Progenitor cell of endocrine pancreas (in vitro differentiated cells): ENCODE data around the gene COX7A2. TPM values are rescaled to one million over a fixed set of nuclear protein-coding genes. Genes with fewer than 3 reads are reported as not detected.

Source experiments
- DNase-seq: peaks from one replicate; pipeline ENCODE4 v3.0.0; 2021; ENCODE audit warnings: low spot score; ENCODE audit not compliant: unreplicated experiment
- H3K27ac Mint-ChIP-seq: 2 replicates; pipeline ENCODE4 v1.8.0; 2021; ENCODE audit warnings: mild to moderate bottlenecking, moderate library complexity, mixed read lengths
- H3K27me3 Mint-ChIP-seq: 2 replicates; pipeline ENCODE4 v1.8.0; 2021; ENCODE audit warnings: mixed read lengths
- H3K36me3 Mint-ChIP-seq: 2 replicates; pipeline ENCODE4 v1.8.0; 2022; ENCODE audit warnings: mixed read lengths; ENCODE audit not compliant: insufficient read depth
- H3K4me1 Mint-ChIP-seq: 2 replicates; pipeline ENCODE4 v1.8.0; 2021; ENCODE audit warnings: low read depth, mixed read lengths
- H3K4me3 Mint-ChIP-seq: 2 replicates; pipeline ENCODE4 v1.8.0; 2021; ENCODE audit warnings: low read depth, mild to moderate bottlenecking, moderate library complexity, mixed read lengths
- H3K9me3 Mint-ChIP-seq: 2 replicates; pipeline ENCODE4 v1.8.0; 2021; ENCODE audit warnings: low read depth, mixed read lengths
- CTCF ChIP-seq: fragments of 200-600 bp; sonication (generic); IDR thresholded peaks from one replicate; pipeline ENCODE4 v1.5.0; 2021; ENCODE audit warnings: antibody characterized with exemption, mild to moderate bottlenecking; ENCODE audit not compliant: unreplicated experiment
- total RNA-seq: library from RNA; stranded (reverse); gene quantifications from 2 replicates; pipeline ENCODE4 v1.2.1, GENCODE V29; 2021

Gene COX7A2
- total RNA-seq, 1 donor from 2014 or later: 311 TPM

- H3K36me3 Mint-ChIP-seq: no peaks in the 10 kb centered on the region
- no peak overlapping the region for H3K27ac Mint-ChIP-seq
- no peaks in the 10 kb centered on the region for H3K9me3 Mint-ChIP-seq
Observed at GRCh38 chr6:75221116-75221515, 22.5 kb downstream of the COX7A2 start.

DNA sequence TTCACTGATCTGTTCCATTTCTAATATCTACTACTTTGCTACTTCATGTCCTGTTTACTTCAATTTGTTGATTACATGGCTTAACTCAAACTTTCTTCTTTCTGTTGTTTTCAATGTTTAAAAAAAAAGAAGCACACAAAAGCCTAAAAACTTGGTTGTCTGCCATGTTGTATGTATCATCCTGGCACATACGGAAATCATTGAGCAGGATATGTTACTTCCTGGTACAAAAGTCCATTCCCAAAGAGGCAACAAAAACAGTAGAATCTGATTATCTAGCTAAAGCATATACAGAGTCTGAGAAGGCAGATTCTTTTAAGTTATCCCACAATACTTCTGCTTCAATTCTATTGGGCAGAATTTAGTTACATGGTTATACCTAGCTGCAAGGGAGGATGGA, 23.2 kb downstream of the COX7A2 start:
- no peak for DNase-seq
- Mint-ChIP-seq H3K4me1 (peaks cover 21% of the 10 kb centered on the region), H3K36me3 (no peaks in the 10 kb centered on the region), H3K4me3 (no peak overlapping the region), H3K9me3 (no peaks in the 10 kb centered on the region), H3K27ac (no peak overlapping the region), H3K27me3 (peaks cover 5% of the 10 kb centered on the region)
- no peak for TF ChIP-seq CTCF

More at GRCh38 chr6:75221116-75221515, 22.5 kb downstream of the COX7A2 start:
- Mint-ChIP-seq H3K4me3 (no peak overlapping the region), H3K4me1 (peaks cover 24% of the 10 kb centered on the region), H3K27me3 (peaks cover 5% of the 10 kb centered on the region)
- no peak for DNase-seq
- no peak for TF ChIP-seq CTCF

- Mint-ChIP-seq H3K9me3 (no peaks in the 10 kb centered on the region), H3K27me3 (peaks cover 5% of the 10 kb centered on the region), H3K4me1 (peaks cover 15% of the 10 kb centered on the region), H3K4me3 (no peak overlapping the region), H3K27ac (no peak overlapping the region), H3K36me3 (no peaks in the 10 kb centered on the region)
- DNase-seq: no peak
- no peak for TF ChIP-seq CTCF
Observed at GRCh38 chr6:75219263-75219662, 24.3 kb downstream of the COX7A2 start.

DNA sequence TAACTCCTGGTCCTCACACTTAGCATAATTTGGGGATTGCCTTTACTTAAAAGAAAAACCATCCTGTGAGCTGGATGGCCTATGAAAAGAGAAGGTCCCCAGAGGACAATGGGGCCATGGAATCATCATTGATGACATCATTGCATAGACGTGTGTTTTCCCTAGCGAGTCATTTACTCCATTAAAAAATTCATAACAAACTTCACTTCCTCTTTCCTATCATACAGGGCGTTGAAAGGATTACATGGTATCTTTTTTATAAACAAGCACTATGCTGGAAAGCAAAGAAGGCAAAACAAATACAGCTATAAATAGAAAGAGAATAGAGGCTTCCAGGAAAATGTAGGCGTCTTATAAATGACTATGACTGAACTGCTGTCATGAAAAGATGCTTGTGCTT, 26.4 kb downstream of the COX7A2 start:
- no peak for TF ChIP-seq CTCF
- no peaks in the 10 kb centered on the region for H3K9me3 Mint-ChIP-seq
- H3K27me3 Mint-ChIP-seq: peaks cover 5% of the 10 kb centered on the region
- no peak overlapping the region for H3K27ac Mint-ChIP-seq
- DNase-seq: no peak
- no peaks in the 10 kb centered on the region for H3K36me3 Mint-ChIP-seq
- peaks cover 6% of the 10 kb centered on the region for H3K4me1 Mint-ChIP-seq
- no peak overlapping the region for H3K4me3 Mint-ChIP-seq

- TF ChIP-seq CTCF: no peak
- Mint-ChIP-seq H3K4me3 (no peak overlapping the region), H3K27ac (no peak overlapping the region), H3K27me3 (peaks cover 5% of the 10 kb centered on the region), H3K4me1 (peaks cover 12% of the 10 kb centered on the region), H3K9me3 (no peaks in the 10 kb centered on the region), H3K36me3 (no peaks in the 10 kb centered on the region)
- DNase-seq: no peak
Observed at GRCh38 chr6:75215291-75215690, 28.3 kb downstream of the COX7A2 start.
